Right ventricle myocardium superior (tissue), 1 donor: ENCODE data around the gene TCEAL7. TPM values are rescaled to one million over a fixed set of nuclear protein-coding genes. Genes with fewer than 3 reads are reported as not detected.

ENCODE experiments used
- ATAC-seq: fragments of 200-7000 bp; cut with Tn5 transposase; one replicate; pipeline ENCODE4 v1.9.1; 2020; ENCODE audit warnings: mild to moderate bottlenecking; ENCODE audit not compliant: poor library complexity
- DNase-seq: peaks from one replicate; pipeline ENCODE4 v3.0.0-alpha.2; 2020
- intact Hi-C: fragments of 100-400 bp; cut with DNase I; formaldehyde crosslinking; loops from one replicate; pipeline ENCODE4 v1.11.2; 2022
- total RNA-seq: library from RNA; stranded (reverse); fragmentation: NEBNext Ultra II Directional; extraction: Animal tissue kit (Norgen Biotek cat#: 25700); gene quantifications from one replicate; pipeline ENCODE4 v1.2.1, GENCODE V29; 2021
- donor health status: DM: no; HTN: yes; CAD: no; lungs with severe emphysema.

The TCEAL7 gene
- total RNA-seq, 1 donor from 2014 or later: 1.7 TPM

DNA sequence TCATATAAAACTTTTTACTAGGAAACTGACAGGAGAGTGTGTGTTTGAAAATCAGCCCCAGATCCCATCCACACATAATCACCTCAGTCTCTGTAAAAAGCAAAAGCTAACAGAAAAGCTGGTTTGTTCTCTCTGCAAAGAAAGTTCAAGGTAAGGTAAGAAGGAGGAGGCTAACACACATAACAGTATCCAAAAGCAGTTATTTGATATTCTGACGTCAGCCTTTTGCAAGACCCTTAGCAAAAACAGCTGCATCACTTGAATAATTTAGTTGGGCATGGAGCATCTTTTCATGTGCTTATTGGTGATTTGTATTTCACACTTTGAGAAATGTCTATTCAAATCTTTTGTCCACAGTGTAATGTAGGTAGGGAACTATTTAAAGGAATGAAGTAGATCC is 31.8 kb downstream of the TCEAL7 start:
- ATAC-seq (no peak), DNase-seq (no peak)
- intact Hi-C loops: no loop called here

DNA sequence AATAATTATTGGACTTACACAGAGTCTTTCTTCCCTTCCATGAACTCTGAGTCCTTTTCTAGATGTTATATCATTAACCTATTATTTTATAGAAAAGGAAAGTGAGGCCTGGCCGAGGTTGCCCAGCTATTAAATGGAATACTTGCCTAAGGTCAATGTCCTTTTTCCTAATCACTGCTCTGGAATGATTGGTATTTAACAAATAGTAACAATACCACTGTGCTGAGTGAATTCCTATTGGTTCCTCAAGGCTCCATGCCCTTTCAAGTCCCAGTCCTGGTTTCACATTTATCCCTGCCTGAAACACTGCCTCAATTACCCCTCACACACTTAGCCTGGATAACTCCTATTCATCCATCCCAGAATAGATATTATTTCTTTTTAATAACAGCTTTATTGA is 32.4 kb downstream of the TCEAL7 start:
- intact Hi-C loops: no loop called here
- no peak for ATAC-seq
- no peak for DNase-seq

DNA sequence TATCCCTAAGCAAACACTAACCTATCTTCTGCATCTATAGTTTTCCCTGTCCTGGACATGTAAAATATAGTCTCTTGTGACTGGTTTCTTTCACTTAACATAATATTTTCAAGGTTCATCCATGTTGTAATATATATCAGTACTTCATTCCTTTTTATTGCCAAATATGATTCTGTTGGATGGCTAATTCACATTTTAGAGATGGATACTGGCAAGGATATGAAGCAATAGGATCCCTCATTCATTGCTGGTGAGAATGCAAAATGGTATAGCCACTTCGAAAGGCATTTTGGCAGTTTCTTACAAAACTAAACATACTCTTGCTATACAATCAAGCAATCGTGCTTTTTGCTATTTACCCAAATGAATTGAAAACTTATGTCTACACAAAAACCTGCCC is 33.0 kb downstream of the TCEAL7 start:
- ATAC-seq: no peak
- DNase-seq: no peak
- intact Hi-C loops: no loop called here

DNA sequence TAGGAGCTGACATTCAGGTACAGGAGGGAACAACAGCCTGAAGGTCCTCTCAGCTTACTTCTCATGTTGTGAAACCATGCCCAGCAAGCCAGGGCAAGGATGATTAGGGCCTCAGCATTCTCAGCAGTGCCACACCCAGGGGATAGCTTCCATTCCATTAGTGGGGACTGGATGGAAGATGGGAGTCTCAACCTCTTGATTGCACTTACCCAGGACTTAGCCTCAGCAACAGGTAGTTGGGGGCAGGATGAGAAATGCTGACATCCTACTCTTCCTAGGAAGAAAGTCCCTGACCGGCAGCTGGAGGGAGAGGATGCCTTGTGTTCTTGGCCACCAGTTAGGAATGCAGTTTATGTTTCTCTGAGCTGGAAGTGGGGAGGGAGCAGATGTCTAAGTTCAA is 37.5 kb downstream of the TCEAL7 start:
- DNase-seq (no peak), ATAC-seq (no peak)
- intact Hi-C loops: no loop called here

DNA sequence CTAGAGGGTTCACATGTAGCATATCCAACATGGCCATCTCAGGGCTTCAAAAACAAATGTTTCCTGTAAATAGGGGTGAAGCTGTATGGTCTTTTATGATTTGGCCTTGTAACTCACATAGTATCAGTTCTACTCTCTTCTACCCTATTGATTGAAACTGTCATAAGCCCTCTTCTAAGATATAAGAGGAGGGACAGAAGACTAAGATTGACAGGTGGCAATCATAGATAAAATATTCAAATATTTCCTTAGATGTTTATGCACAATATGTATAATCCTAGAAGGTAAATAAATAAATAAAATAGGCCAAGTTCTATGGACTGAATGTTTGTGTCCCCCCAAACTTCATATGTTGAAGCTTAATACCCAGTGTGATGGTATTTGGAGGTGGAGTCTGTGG is 39.4 kb downstream of the TCEAL7 start:
- no peak for DNase-seq
- no peak for ATAC-seq
- intact Hi-C loops: no loop called here

DNA sequence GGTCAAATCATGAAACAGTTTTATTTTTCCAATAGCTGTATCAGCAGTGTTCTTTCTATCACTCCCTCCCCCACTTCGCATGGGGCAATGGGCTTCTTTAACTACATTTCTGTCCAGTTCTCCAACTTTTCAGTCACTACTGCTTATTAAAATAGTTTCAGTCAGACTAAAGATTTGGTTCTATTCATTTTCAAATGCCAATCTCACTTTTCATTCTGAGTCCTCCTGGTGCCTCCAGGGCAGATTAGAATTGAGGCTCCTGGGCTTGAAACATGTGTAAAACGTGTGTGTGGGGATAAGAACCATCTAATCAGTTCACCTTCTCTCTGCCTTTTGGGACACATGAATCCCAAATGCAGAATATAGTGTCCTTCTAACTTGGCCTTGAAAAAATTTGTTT is 42.8 kb downstream of the TCEAL7 start:
- no peak for ATAC-seq
- intact Hi-C loops: no loop called here
- DNase-seq: no peak

DNA sequence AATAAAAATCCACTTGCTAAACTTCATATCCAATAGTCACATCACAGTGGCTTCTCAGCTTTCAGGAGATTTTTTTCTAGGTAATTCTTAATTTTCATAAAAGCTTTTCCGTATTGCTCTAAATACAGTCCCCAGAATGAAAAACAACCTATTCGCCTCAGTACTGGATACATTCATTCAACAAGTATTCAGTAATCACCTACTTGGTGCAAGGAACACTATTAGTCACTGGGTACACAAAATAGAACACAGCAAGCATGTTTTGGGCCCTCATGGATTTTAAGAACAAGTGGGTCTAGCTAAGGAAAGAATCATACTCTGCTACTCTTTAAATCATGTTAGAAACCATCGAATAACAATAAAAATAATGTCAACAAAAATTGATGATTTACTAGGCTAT is 43.5 kb downstream of the TCEAL7 start:
- intact Hi-C loops: no loop called here
- ATAC-seq (no peak), DNase-seq (no peak)

DNA sequence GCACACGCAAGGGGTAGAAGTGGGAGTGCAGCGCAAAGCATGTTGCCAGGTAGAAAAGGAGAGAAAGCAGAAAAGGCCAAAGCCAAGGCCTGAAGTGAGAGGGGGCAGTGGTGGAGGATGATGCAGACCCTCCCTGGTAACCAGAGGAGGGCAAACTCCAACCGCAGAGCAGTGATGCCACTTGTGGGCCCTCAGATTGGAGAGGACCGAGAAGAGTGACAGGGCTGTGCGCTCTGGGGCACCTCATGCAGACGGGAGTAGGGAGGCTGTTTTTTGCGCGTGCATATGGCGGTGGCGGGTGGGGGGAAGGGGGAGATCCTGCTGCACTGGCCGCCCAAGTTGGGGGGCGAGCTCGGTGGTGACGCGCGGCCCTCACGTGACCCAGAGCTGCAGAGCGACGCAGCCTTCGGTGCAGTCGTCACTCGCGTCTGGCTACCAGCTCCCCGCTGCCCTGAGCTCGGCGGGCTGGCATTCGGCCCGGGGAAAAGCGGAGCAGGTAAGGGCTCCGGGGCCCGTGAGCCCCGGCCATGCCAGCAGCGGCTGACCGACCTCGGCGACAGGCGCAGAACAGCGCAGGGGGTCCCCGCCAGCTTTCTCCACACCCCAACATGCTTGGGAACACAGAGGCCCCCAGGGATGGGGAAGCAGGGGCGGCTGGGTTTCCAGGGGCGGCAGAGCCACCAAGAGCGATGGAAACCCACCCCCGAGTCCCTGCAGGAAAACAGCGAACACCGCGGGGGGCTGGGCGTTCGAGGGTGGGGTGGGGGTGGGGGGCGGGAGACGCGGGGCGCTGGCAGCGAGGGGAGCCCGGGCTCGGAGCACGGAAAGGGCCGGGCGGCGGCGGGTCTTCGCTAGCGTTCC is 46.3 kb downstream of the TCEAL7 start, which contains the start of gene BEX3:
BEX3 (plus strand) TSS at position 421 of the 861 bp plus-strand sequence. CDS start 984 bp downstream, outside the sequence.
- peak; percentile 68 for DNase-seq
- intact Hi-C loops: no loop called here
- ATAC-seq: peak; percentile 94

DNA sequence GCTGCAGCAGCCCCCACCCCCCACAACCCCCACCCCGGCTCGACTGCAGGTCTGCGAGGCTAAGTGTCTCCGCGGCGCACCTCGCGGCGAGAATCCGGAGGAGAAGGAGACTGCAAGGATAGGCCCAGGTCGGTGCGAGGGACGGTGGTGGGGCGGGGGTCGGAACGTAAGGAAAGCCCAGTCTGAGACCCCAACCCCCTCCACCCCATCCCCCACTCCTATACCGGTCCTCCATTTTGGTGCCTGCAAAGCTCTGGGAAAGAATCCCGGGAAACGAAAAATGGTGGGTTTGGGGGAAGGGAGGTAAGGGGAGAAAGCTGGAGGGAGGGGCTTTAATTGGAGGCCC is 46.9 kb downstream of the TCEAL7 start:
- DNase-seq (no peak), ATAC-seq (peak; percentile 77)
- intact Hi-C loops: no loop called here

DNA sequence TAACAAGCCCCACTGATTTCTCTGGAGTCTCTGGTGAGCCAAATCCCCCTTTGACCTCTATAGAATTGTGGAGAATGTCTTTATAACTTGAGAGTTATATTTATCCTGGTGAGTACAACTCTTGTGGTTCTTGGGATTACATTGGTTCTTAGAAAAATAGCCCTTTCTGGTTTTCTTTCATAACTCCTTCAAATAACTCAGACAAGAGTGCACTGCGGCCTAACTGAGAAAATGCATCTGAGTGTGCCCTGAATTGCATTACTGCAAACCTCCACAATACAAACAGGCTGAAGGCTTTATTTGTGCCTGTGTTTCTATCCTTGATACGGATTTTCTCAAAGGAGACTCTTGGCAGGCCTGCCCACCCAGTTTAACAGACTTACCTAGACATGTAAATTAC is 49.0 kb downstream of the TCEAL7 start:
- intact Hi-C loops: no loop called here
- no peak for DNase-seq
- ATAC-seq: no peak

Other genes starting within 250 kb of the TCEAL7 start
- gene NXF3, start 237.1 kb upstream of the TCEAL7 start, total RNA-seq: 0.32 TPM
- gene BEX4, start 115.1 kb upstream of the TCEAL7 start, total RNA-seq: 30.5 TPM
- 34.2 TPM for gene TCEAL8, start 75.1 kb upstream of the TCEAL7 start, total RNA-seq
- gene TCEAL5, start 53.5 kb upstream of the TCEAL7 start, total RNA-seq: 0.32 TPM
- 0.75 TPM for gene BEX2, start 19.2 kb upstream of the TCEAL7 start, total RNA-seq
- 16.2 TPM for gene TCEAL9, start 26.3 kb downstream of the TCEAL7 start, total RNA-seq
- 164 TPM for gene BEX3, start 46.3 kb downstream of the TCEAL7 start, total RNA-seq
- not detected for gene RAB40A, start 189.2 kb downstream of the TCEAL7 start, total RNA-seq